Breast epithelium (tissue), 4 donors: ENCODE results near the gene ELF5. TPM values are rescaled to one million over a fixed set of nuclear protein-coding genes. Genes with fewer than 3 reads are reported as not detected.
A peak's percentile ranks its signal among the peaks of the same experiment; 100 is the strongest.

Experiments used
- DNase-seq, 2 donors: peaks; one replicate each; pipeline ENCODE4 v3.0.0-alpha.2; 2019; ENCODE audit warnings: low spot score in 2 of 2
- H3K27ac ChIP-seq, 2 donors: fragments of 200-600 bp; sonication (generic) in 1 of 2; one replicate each; pipeline ENCODE4 v1.5.1; 2016 to 2019; ENCODE audit warnings: mild to moderate bottlenecking in 1 of 2
- H3K27me3 ChIP-seq, 2 donors: fragments of 200-600 bp; sonication (generic) in 1 of 2; one replicate each; pipeline versions ENCODE4 v1.5.1 to v1.6.0; 2017 to 2019; ENCODE audit warnings: control low read depth in 1 of 2, mild to moderate bottlenecking in 1 of 2
- H3K36me3 ChIP-seq: fragments of 200-600 bp; one replicate; pipeline ENCODE4 v1.5.1; 2019
- H3K4me1 ChIP-seq, 2 donors: fragments of 200-600 bp; sonication (generic); one replicate each; pipeline ENCODE4 v1.5.1; 2016 to 2019; ENCODE audit warnings: control low read depth in 1 of 2
- H3K4me3 ChIP-seq, 3 donors: fragments of 200-600 bp; sonication (generic); 1 replicate in 2 of 3; 2 replicates in 1 of 3; pipeline ENCODE4 v1.5.1; 2016 to 2019; ENCODE audit warnings: mild to moderate bottlenecking in 3 of 3, moderate library complexity in 2 of 3
- H3K9me3 ChIP-seq, 2 donors: fragments of 200-600 bp; sonication (generic) in 1 of 2; one replicate each; pipeline ENCODE4 v1.5.1; 2016 to 2019; ENCODE audit warnings: control low read depth in 1 of 2
- POLR2A ChIP-seq: fragments of 450-650 bp; IDR thresholded peaks from one replicate; pipeline ENCODE4 v1.6.1; 2016; ENCODE audit warnings: antibody characterized with exemption, mild to moderate bottlenecking, moderate library complexity
- POLR2AphosphoS5 ChIP-seq, 3 donors: sonication (generic); formaldehyde crosslinking; IDR thresholded peaks; one replicate each; pipeline ENCODE4 v1.6.1; 2017; ENCODE audit warnings: antibody characterized with exemption in 3 of 3
- intact Hi-C: fragments of 100-400 bp; cut with DNase I; formaldehyde crosslinking; loops from one replicate; pipeline ENCODE4 v1.15.1; 2023; ENCODE audit warnings: low total_unique reads
- total RNA-seq, 3 donors: library from RNA; depleted of rRNA; stranded (reverse); fragments of >200 nt; gene quantifications; one replicate each; pipeline ENCODE4 v1.1.0, GENCODE V29; 2016
- TF ChIP-seq, protein P1 (sequence below), 3 donors: fragments of 450-650 bp; IDR thresholded peaks; one replicate each; pipeline ENCODE4 v1.5.1; 2016 to 2017; ENCODE audit warnings: antibody characterized with exemption in 3 of 3, mild to moderate bottlenecking in 3 of 3, moderate library complexity in 3 of 3

The ELF5 gene
- total RNA-seq, 3 donors from 2014 or later, result 18.7 to 32.5 TPM; not detected in 1

DNA sequence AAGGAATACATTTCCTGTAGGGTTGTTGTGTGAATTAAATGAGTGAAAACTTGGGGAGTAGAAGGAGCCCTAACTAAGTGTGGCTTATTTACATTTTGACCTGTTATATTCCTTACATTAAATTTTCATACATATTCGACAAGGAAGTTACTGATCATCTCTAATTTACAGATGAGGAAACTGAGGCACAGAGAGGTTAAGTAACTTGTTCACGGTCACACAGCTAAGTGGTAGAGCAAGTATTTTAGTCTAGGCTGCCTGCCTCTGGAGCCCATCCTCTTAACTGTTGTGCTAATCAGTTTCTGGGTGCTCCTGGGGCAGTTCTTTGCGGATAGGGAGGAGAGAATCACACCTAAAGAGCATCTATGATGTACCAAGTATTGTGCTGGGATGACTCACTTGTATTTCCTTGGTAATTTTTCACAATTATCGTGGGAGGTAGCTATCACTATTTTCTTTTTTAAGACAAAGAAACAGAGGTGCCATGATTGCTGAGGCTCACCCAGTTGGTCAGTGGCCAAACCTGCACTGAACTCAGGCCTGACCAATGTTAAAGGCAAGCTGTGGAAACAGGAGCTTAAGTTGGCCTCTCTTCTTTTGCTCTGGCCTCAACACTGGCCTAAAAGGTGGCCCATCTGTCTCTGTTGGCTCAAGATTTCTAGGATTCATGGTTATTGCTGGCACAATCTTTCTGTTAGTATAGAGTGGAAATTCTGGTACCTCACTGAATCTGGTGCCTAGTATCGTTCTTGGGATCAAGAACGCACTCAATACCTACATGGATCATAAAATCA lies 2.9 kb upstream of the ELF5 start:
- no peaks in the 10 kb centered on the region for H3K36me3 ChIP-seq
- no peak overlapping the region for H3K27ac ChIP-seq
- H3K9me3 ChIP-seq, result no peaks in the 10 kb centered on the region
- no peaks in the 10 kb centered on the region for H3K27me3 ChIP-seq
- H3K4me1 ChIP-seq, result no peaks in the 10 kb centered on the region
- no peak for DNase-seq
- TF ChIP-seq POLR2A (no peak), POLR2AphosphoS5 (IDR thresholded peaks at IDR 0.05) (no peak)
- TF ChIP-seq, protein P1, sequence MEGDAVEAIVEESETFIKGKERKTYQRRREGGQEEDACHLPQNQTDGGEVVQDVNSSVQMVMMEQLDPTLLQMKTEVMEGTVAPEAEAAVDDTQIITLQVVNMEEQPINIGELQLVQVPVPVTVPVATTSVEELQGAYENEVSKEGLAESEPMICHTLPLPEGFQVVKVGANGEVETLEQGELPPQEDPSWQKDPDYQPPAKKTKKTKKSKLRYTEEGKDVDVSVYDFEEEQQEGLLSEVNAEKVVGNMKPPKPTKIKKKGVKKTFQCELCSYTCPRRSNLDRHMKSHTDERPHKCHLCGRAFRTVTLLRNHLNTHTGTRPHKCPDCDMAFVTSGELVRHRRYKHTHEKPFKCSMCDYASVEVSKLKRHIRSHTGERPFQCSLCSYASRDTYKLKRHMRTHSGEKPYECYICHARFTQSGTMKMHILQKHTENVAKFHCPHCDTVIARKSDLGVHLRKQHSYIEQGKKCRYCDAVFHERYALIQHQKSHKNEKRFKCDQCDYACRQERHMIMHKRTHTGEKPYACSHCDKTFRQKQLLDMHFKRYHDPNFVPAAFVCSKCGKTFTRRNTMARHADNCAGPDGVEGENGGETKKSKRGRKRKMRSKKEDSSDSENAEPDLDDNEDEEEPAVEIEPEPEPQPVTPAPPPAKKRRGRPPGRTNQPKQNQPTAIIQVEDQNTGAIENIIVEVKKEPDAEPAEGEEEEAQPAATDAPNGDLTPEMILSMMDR (IDR thresholded peaks at IDR 0.05), result no peak
- intact Hi-C loops, result no loop called here
- no peak overlapping the region for H3K4me3 ChIP-seq

DNA sequence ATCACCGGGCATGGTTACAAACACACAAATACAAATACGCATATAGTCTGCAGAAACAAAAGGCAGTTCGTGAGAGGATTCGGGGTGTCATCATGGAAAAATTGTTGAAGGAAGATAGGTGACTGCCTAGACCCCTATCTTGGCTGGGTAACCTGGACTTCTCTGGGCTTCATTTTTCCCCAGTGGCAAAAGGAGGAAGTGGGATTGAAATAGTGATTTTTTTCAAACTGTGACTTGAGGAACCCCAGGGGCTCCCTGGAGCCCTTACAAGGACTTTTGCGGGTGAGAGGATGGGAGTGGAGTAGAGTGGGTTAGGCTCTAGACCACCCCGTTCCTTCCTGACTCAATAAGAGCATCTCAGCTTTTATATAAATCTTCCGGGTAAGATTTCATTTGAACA lies 1.0 kb upstream of the ELF5 start:
- H3K9me3 ChIP-seq, result no peaks in the 10 kb centered on the region
- no peak overlapping the region for H3K4me3 ChIP-seq
- no peaks in the 10 kb centered on the region for H3K4me1 ChIP-seq
- TF ChIP-seq, protein P1 (IDR thresholded peaks at IDR 0.05), result no peak
- TF ChIP-seq POLR2A (no peak), POLR2AphosphoS5 (IDR thresholded peaks at IDR 0.05) (no peak)
- intact Hi-C loops, result no loop called here
- H3K36me3 ChIP-seq, result no peaks in the 10 kb centered on the region
- H3K27ac ChIP-seq, result peak overlapping the region in 1 of 2 donors; percentile 79
- no peaks in the 10 kb centered on the region for H3K27me3 ChIP-seq
- DNase-seq, result no peak

DNA sequence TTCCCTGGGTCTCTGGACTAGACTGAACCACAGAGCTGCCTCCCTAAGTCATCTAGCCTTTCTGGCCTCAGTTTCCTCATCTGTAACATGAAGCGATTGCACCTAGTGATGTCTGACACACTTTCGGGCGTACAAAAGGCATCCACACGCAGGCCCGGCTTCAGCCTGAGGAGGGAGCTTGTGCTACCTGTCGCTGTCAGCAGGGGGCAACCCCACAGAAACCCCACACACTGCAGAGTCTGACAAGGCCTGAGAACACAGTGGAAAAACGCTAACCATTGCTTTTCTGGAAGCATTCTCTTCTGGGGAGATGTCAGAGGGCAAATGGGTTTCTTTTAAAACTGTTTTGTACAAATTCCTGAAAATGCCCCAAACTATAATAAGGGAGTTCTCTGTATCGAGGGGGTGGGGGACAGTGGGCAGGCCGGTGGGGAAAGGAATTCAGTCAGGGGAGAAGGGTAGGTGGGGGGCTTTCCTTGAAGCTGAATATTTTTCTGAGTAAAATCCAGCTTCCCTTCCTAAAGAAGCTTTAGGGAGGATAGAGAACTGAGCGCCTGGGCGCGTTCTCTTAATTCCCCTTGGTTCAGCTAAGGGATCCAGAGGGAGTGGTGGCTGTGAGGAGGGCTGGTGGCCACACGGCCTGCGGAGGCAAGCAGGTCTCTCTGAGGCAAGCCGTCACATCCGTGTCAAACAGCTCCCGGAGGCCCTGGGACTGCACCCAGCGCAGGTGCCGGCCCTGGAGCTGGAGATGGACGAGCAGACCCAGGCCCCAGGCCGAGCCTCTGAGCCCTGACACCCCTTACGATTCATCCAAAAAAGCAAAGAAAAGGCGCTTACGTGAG lies 533 bp downstream of the ELF5 start:
- Histone ChIP-seq H3K4me3 (peak overlapping the region in 2 of 3 donors; percentile 27 to 36), H3K36me3 (no peaks in the 10 kb centered on the region)

DNA sequence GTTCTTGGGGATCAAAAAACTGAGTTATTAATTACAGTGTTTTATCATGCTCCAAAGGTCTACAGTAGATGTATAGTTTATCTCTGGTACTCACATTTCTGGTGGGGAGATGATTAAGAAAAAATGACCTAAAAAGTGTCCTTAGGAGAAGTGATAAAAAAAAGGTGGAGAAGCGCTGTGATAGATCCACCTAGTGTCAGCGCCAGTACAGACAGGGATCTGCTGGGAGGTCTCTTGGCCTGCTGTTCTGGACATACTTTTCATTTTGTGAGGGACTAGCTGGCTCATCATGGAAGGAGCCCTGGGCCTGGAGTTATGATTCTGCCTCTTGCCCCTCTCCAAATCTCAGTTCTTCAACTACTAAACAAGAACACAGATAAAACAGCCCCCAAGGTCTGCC lies 2.9 kb downstream of the ELF5 start:
- Histone ChIP-seq H3K9me3 (no peaks in the 10 kb centered on the region), H3K27ac (no peak overlapping the region), H3K4me3 (no peak overlapping the region), H3K27me3 (no peaks in the 10 kb centered on the region), H3K4me1 (no peaks in the 10 kb centered on the region), H3K36me3 (no peaks in the 10 kb centered on the region)
- intact Hi-C loops, result no loop called here
- DNase-seq, result no peak
- TF ChIP-seq POLR2AphosphoS5 (IDR thresholded peaks at IDR 0.05), result no peak
- TF ChIP-seq POLR2A, result no peak
- TF ChIP-seq, protein P1 (IDR thresholded peaks at IDR 0.05), result no peak

More for the DNA sequence above, 533 bp downstream of the ELF5 start:
- intact Hi-C loops, result no loop called here
- DNase-seq, result peak; percentile 40 to 63
- Histone ChIP-seq H3K27me3 (no peaks in the 10 kb centered on the region), H3K27ac (peak overlapping the region; percentile 52 to 79), H3K9me3 (no peaks in the 10 kb centered on the region), H3K4me1 (no peaks in the 10 kb centered on the region)
- TF ChIP-seq, protein P1 (IDR thresholded peaks at IDR 0.05), result peak; percentile 33 to 79 (median 68)
- TF ChIP-seq POLR2AphosphoS5 (IDR thresholded peaks at IDR 0.05), result no peak
- no peak for TF ChIP-seq POLR2A

DNA sequence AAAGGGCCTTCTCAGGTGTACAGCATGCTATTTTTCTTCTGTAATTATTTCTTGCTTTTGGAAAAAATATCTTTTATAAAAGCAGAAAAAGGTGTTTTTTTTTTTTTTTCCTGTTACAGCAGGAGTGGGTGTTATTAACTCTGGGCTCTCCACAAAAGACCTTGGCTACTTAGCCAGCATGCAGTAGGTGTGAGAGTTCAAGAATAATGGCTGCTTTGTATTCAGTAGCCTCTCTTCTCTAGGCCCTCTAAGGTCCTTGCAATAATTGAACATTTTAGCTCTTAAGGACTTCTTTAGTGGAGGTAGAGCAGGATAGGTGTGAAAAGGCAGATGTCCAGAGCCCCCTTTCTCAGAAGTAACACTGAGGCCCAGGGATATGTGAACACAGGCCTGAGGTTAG lies 3.4 kb downstream of the ELF5 start:
- Histone ChIP-seq H3K36me3 (no peaks in the 10 kb centered on the region), H3K27me3 (no peaks in the 10 kb centered on the region), H3K27ac (no peak overlapping the region), H3K4me1 (no peaks in the 10 kb centered on the region), H3K4me3 (no peak overlapping the region), H3K9me3 (no peaks in the 10 kb centered on the region)
- intact Hi-C loops, result no loop called here
- TF ChIP-seq, protein P1 (IDR thresholded peaks at IDR 0.05), result no peak
- TF ChIP-seq POLR2A (no peak), POLR2AphosphoS5 (IDR thresholded peaks at IDR 0.05) (no peak)
- no peak for DNase-seq
